IMR-90 (cell line): ENCODE results near the gene OR2F1. TPM values are rescaled to one million over a fixed set of nuclear protein-coding genes. Genes with fewer than 3 reads are reported as not detected.

ENCODE experiments used
- ATAC-seq: fragments of 200-7000 bp; cut with Tn5 transposase; 2 replicates; pipeline ENCODE4 v1.9.1; 2020; ENCODE audit warnings: low read depth, mild to moderate bottlenecking, moderate library complexity
- BruUV-seq: library from RNA; stranded (reverse); fragments of 400-500 nt; replicated peaks from 2 replicates; lab custom pipeline; 2021; lab: Mats Ljungman, UMichigan
- CTCF ChIA-PET: fragments of 300-600 bp; formaldehyde crosslinking; extraction: SDS; loops from one replicate; lab custom pipeline; 2021; ENCODE audit warnings: antibody characterized with exemption; lab: Yijun Ruan, JAX
- POLR2A ChIA-PET: fragments of 300-600 bp; sonication (Branson Sonifier 250); formaldehyde crosslinking; loops from one replicate; lab custom pipeline; 2022; ENCODE audit warnings: antibody characterized with exemption; ENCODE audit not compliant: unreplicated experiment; lab: Charles Lee
- DNase-seq: peaks from one replicate; pipeline ENCODE4 v3.0.0; 2013
- H2AFZ ChIP-seq: replicated peaks from 2 replicates; pipeline ENCODE3; 2013; ENCODE audit warnings: low read length, mild to moderate bottlenecking; ENCODE audit not compliant: poor library complexity
- H2AK5ac ChIP-seq: 2 replicates; pipeline ENCODE4 v1.6.1; 2013; ENCODE audit warnings: low read depth, low read length, inconsistent platforms
- H2AK9ac ChIP-seq: replicated peaks from 2 replicates; pipeline ENCODE3; 2013; ENCODE audit warnings: mild to moderate bottlenecking, low read depth, low read length, moderate library complexity; ENCODE audit not compliant: poor library complexity
- H2BK120ac ChIP-seq: 2 replicates; pipeline ENCODE4 v1.6.1; 2013; ENCODE audit warnings: low read depth, low read length, inconsistent platforms
- H2BK15ac ChIP-seq: 3 replicates; pipeline ENCODE4 v1.6.1; 2013; ENCODE audit warnings: low read depth, low read length, inconsistent platforms
- H2BK20ac ChIP-seq: 2 replicates; pipeline ENCODE4 v1.6.1; 2013; ENCODE audit warnings: low read depth, mild to moderate bottlenecking, inconsistent platforms, low read length, moderate library complexity
- H2BK5ac ChIP-seq: 2 replicates; pipeline ENCODE4 v1.6.1; 2013; ENCODE audit warnings: mild to moderate bottlenecking, low read depth, low read length, inconsistent platforms; ENCODE audit not compliant: poor library complexity, severe bottlenecking
- H3K14ac ChIP-seq: replicated peaks from 2 replicates; pipeline ENCODE4 v1.6.1; 2013; ENCODE audit warnings: low read depth, low read length, inconsistent platforms
- H3K18ac ChIP-seq: 2 replicates; pipeline ENCODE4 v1.6.1; 2013; ENCODE audit warnings: low read depth, low read length, control low read depth
- H3K23ac ChIP-seq: 2 replicates; pipeline ENCODE4 v1.6.1; 2013; ENCODE audit warnings: low read depth, low read length, inconsistent platforms
- H3K27ac ChIP-seq: 2 replicates; pipeline ENCODE4 v1.5.1; 2013; ENCODE audit warnings: mild to moderate bottlenecking, control low read depth, low read length; ENCODE audit not compliant: insufficient read depth
- H3K27me3 ChIP-seq: 2 replicates; pipeline ENCODE4 v1.6.1; 2013; ENCODE audit warnings: low read length; ENCODE audit not compliant: control insufficient read depth, insufficient read depth
- H3K36me3 ChIP-seq: 2 replicates; pipeline ENCODE4 v1.6.1; 2013; ENCODE audit warnings: low read length, mixed read lengths; ENCODE audit not compliant: control insufficient read depth, insufficient read depth
- H3K4ac ChIP-seq: 2 replicates; pipeline ENCODE4 v1.6.1; 2013; ENCODE audit warnings: low read depth, low read length, inconsistent platforms
- H3K4me1 ChIP-seq: 2 replicates; pipeline ENCODE4 v1.6.1; 2013; ENCODE audit warnings: low read length, mixed read lengths; ENCODE audit not compliant: control insufficient read depth, insufficient read depth
- H3K4me2 ChIP-seq: 2 replicates; pipeline ENCODE4 v1.6.1; 2013; ENCODE audit warnings: low read depth, mild to moderate bottlenecking, control low read depth, low read length, moderate library complexity
- H3K4me3 ChIP-seq: 2 replicates; pipeline ENCODE4 v1.5.1; 2013; ENCODE audit warnings: low read depth, mild to moderate bottlenecking, control low read depth, low read length, moderate library complexity; ENCODE audit not compliant: insufficient read depth
- H3K56ac ChIP-seq: 2 replicates; pipeline ENCODE4 v1.6.1; 2013; ENCODE audit warnings: low read length, inconsistent platforms; ENCODE audit not compliant: insufficient read depth; ENCODE audit errors: extremely low read depth
- H3K79me1 ChIP-seq, 2 experiments: 2 replicates each; pipeline ENCODE4 v1.6.1; 2013; ENCODE audit warnings: low read length in 2 of 2, inconsistent platforms in 1 of 2, low read depth in 1 of 2
- H3K9ac ChIP-seq: 2 replicates; pipeline ENCODE4 v1.6.1; 2013; ENCODE audit warnings: low read depth, low read length, control low read depth
- H3K9me1 ChIP-seq: 2 replicates; pipeline ENCODE4 v1.6.1; 2013; ENCODE audit warnings: low read length, inconsistent platforms; ENCODE audit not compliant: insufficient read depth
- H3K9me3 ChIP-seq: 2 replicates; pipeline ENCODE4 v1.6.1; 2013; ENCODE audit warnings: low read length; ENCODE audit not compliant: control insufficient read depth, insufficient read depth
- H4K20me1 ChIP-seq: 2 replicates; pipeline ENCODE4 v1.6.1; 2013; ENCODE audit warnings: low read length, inconsistent platforms; ENCODE audit not compliant: insufficient read depth
- H4K5ac ChIP-seq: 2 replicates; pipeline ENCODE4 v1.6.1; 2013; ENCODE audit warnings: mild to moderate bottlenecking, low read depth, low read length, control low read depth
- H4K8ac ChIP-seq, 2 experiments: 2 replicates each; pipeline ENCODE4 v1.6.1; 2013; ENCODE audit warnings: low read depth in 2 of 2, low read length in 2 of 2, control low read depth in 1 of 2, inconsistent platforms in 1 of 2
- H4K91ac ChIP-seq: 2 replicates; pipeline ENCODE4 v1.6.1; 2013; ENCODE audit warnings: low read depth, low read length, inconsistent platforms; ENCODE audit not compliant: insufficient read depth
- CEBPB ChIP-seq: IDR thresholded peaks from 2 replicates; pipeline ENCODE4 v1.6.1; 2012; ENCODE audit warnings: low read depth, low read length, improper control_type of control experiment
- MAFK ChIP-seq: IDR thresholded peaks from 2 replicates; pipeline ENCODE4 v1.6.1; 2012; ENCODE audit warnings: low read depth, low read length, improper control_type of control experiment
- RFX5 ChIP-seq: IDR thresholded peaks from 2 replicates; pipeline ENCODE4 v1.8.0; 2012; ENCODE audit warnings: low read depth, mild to moderate bottlenecking, low read length, moderate library complexity
- USF2 ChIP-seq: fragments of 150-350 bp; IDR thresholded peaks from 2 replicates; pipeline ENCODE4 v1.6.1; 2017; ENCODE audit warnings: mild to moderate bottlenecking, antibody characterized with exemption, low read length, low read depth
- WGBS, 2 experiments: methylation state at CpG; one replicate each; pipeline versions ENCODE4 v1.1.5 to v1.1.7; 2013; ENCODE audit warnings: missing lambda C conversion rate in 2 of 2; ENCODE audit not compliant: insufficient read length in 1 of 2; ENCODE audit errors: extremely low coverage in 2 of 2; 5-methylcytosine and 5-hydroxymethylcytosine counted together
- dilution Hi-C: fragments of 300-500 bp; cut with HindIII; formaldehyde crosslinking; loops from one replicate; pipeline ENCODE4 v1.14.3; 2018; ENCODE audit warnings: low sequenced_read_pairs; ENCODE audit not compliant: unreplicated experiment
- in situ Hi-C: fragments of 300-500 bp; cut with MboI; formaldehyde crosslinking; loops from 3 replicates; pipeline ENCODE4 v1.14.3; 2019; ENCODE audit warnings: low sequenced_read_pairs, inconsistent platforms, mixed read lengths
- intact Hi-C: fragments of 100-400 bp; cut with micrococcal nuclease; formaldehyde crosslinking; loops from 2 replicates; pipeline ENCODE4 v1.10.0; 2022
- polyA plus RNA-seq, 3 experiments: library from polyadenylated mRNA; depleted of rRNA; stranded (reverse); fragments of >200 nt; gene quantifications; 2 replicates each; pipeline ENCODE4 v1.2.3, GENCODE V29; 2012; ENCODE audit warnings: low replicate concordance in 1 of 3
- total RNA-seq: library from RNA; depleted of rRNA; stranded (reverse); fragments of >200 nt; gene quantifications from 2 replicates; pipeline ENCODE4 v1.2.3, GENCODE V29; 2012

The OR2F1 gene
- total and polyA plus RNA-seq, 2 of the 4 experiments (the other 2 are of a cell fraction), result not detected

DNA sequence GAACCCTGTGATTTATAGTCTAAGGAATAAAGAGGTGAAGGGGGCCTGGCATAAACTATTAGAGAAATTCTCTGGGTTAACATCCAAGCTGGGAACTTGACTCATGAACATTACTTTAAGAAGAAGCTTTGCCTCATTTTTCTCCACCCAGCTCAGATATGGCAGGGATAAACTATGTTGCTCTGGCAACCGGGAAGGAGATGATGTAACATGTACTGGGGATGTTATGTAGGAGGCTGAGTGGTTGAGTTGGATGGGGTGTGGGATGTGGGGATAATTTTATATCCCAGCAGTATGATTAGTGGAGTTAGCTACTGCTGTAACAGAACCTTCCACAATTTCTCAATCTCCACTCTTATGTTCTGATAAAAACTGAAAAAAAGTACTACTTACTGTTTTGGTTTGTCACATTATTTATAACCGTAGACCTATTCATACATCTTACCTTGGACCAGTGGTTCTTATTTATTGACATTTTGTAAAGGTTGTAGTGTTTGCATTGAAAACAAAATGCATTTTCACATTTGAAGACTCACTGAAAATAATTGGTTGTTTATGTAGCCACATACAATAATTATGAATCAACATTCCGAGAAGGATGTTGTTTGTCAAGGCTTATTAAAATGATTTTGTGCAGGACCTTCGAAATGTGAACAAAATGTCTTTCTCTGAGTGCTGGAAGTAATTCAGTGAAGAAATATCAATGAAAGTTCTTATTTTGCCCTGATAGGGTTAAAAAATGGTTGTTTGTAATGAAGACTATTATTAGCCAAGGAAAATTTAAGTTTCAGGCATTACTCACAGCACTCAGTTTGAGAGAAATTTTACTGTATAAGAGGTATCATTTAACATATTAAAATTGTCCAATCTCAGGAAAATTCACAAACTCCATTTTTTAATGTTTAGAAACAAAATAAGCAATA lies 18.3 kb upstream of the OR2F1 start:
- TF ChIP-seq CEBPB (peak; percentile 87), MAFK (no peak), USF2 (no peak), RFX5 (0 out of 2 replicates have a peak, but pooled peaks have one; percentile 35)
- peak overlapping the region; percentile 57 for H3K4ac ChIP-seq
- peaks cover 21% of the 10 kb centered on the region for H3K4me1 ChIP-seq
- ChIA-PET CTCF (interaction anchor here (0.6 to 0.9 kb wide), 2 partner anchors 27 to 576 kb away, joined by 3 read pairs; no protein-coding TSS in a partner anchor), POLR2A (interaction anchor here (0.8 kb wide), 1 partner anchor 34 kb away, joined by 3 read pairs; the partner anchor contains the start of gene TCAF1)
- peak overlapping the region; percentile 93 for H4K91ac ChIP-seq
- no CpG with 5 or more reads among the region's 4 CpGs for WGBS, 2 experiments
- H3K23ac ChIP-seq, result no peak overlapping the region; the same call in 1 of the 2 replicates
- H3K18ac ChIP-seq, result peak overlapping the region; percentile 96
- H3K79me1 ChIP-seq, result no peaks in the 10 kb centered on the region
- peak overlapping the region; percentile 60 for H2BK20ac ChIP-seq
- no peak overlapping the region for H2AFZ ChIP-seq
- H2AK5ac ChIP-seq, result peak overlapping the region; percentile 46; the same call in 1 of the 2 replicates
- peak overlapping the region; percentile 76 for H2BK120ac ChIP-seq
- H4K8ac ChIP-seq, result peak overlapping the region; percentile 59 to 89
- peak overlapping the region; percentile 28 for H3K4me2 ChIP-seq
- H3K56ac ChIP-seq, result no peak overlapping the region
- 0 out of 2 replicates have a peak overlapping the region, but pooled peaks have one; percentile 27 for H3K9ac ChIP-seq
- peak; percentile 85 for DNase-seq
- no peak overlapping the region for H2AK9ac ChIP-seq
- no peak overlapping the region for H3K4me3 ChIP-seq
- peak; percentile 67 for ATAC-seq
- dilution Hi-C loops, result no loop called here
- peak overlapping the region; percentile 84 for H4K5ac ChIP-seq
- H3K36me3 ChIP-seq, result no peaks in the 10 kb centered on the region
- peak overlapping the region; percentile 82; the same call in 2 of the 3 replicates for H2BK15ac ChIP-seq
- H3K9me1 ChIP-seq, result peaks cover 10% of the 10 kb centered on the region
- H3K9me3 ChIP-seq, result no peaks in the 10 kb centered on the region
- in situ Hi-C loops, result no loop called here
- H3K14ac ChIP-seq, result 0 out of 2 replicates have a peak overlapping the region, but pooled peaks have one; percentile 20
- no peaks in the 10 kb centered on the region for H4K20me1 ChIP-seq
- H3K27me3 ChIP-seq, result no peaks in the 10 kb centered on the region
- no TSS peak for BruUV-seq
- H3K27ac ChIP-seq, result peak overlapping the region; percentile 85
- intact Hi-C loops, result loop anchor here (5.0 kb wide), 2 partner anchors 34 to 41 kb away; partner anchors contain the start of gene TCAF1
- H2BK5ac ChIP-seq, result peak overlapping the region; percentile 74
